ENCODE measurements around the gene CHST11.

DNA sequence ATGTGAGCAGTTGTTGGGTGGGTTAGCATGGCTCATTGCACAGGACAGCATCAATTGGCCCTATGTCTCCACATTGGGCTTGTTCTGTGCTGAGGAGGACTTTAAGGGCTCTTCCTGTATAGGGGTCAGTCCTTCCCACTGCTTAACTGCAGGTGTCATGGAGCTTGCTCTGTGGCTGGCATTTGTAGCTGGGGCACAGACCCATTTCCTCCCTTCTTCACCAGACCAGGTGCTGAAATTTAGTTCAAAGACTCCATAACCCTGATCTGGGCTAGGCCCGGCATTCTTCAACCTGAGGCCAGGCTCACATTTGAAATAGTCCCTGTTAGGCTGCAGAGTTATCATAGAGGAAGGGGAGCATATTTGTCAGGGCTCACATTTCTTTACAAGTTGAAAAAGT lies 12.8 kb downstream of the CHST11 start:
- TF ChIP-seq, protein P1, sequence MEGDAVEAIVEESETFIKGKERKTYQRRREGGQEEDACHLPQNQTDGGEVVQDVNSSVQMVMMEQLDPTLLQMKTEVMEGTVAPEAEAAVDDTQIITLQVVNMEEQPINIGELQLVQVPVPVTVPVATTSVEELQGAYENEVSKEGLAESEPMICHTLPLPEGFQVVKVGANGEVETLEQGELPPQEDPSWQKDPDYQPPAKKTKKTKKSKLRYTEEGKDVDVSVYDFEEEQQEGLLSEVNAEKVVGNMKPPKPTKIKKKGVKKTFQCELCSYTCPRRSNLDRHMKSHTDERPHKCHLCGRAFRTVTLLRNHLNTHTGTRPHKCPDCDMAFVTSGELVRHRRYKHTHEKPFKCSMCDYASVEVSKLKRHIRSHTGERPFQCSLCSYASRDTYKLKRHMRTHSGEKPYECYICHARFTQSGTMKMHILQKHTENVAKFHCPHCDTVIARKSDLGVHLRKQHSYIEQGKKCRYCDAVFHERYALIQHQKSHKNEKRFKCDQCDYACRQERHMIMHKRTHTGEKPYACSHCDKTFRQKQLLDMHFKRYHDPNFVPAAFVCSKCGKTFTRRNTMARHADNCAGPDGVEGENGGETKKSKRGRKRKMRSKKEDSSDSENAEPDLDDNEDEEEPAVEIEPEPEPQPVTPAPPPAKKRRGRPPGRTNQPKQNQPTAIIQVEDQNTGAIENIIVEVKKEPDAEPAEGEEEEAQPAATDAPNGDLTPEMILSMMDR (IDR thresholded peaks at IDR 0.05; ENCODE audit: low read depth, low read length, poor library complexity, severe bottlenecking): no peak
- no peak for TF ChIP-seq EZH2phosphoT487 (IDR thresholded peaks at IDR 0.05; ENCODE audit: borderline replicate concordance, low read length)

Measured in DOHH2 (cell line).